HG02798 (cell line): Measurements from ENCODE around the gene GFI1B.
"Not testable (repeated sequence)": the region's sequence is repeated elsewhere in the genome, so short reads cannot be mapped to it uniquely, and the experiment has no call there.

Source experiments
- ATAC-seq: cut with Tn5 transposase; IDR thresholded peaks from one replicate; pipeline ENCODE4 v1.9.1; 2021; ENCODE audit warnings: mild to moderate bottlenecking; ENCODE audit not compliant: unreplicated experiment, poor library complexity

GFI1B gene

DNA sequence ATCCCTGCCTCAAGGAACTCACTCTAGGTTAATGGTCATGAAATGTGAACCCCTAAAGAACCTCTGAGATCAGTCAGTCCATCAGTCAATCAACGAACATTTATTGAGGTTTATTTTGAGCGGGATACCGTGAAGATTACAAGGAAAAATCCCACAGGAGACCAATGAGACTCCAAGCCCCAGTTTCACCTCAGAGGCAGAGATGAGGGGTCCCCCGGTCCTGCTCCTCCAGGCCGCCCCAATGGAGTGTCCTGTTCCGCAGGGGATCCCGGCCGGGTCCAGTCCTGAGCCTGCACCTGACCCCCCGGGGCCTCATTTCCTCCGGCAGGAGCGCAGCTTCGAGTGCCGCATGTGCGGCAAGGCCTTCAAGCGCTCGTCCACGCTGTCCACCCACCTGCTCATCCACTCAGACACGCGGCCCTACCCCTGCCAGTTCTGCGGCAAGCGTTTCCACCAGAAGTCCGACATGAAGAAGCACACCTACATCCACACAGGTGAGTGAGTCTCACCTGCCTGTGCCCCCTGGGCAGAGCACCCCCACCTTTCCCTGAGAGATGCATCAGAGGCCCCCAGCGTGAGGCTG lies 11.0 kb downstream of the GFI1B start:
- ATAC-seq = no peak

DNA sequence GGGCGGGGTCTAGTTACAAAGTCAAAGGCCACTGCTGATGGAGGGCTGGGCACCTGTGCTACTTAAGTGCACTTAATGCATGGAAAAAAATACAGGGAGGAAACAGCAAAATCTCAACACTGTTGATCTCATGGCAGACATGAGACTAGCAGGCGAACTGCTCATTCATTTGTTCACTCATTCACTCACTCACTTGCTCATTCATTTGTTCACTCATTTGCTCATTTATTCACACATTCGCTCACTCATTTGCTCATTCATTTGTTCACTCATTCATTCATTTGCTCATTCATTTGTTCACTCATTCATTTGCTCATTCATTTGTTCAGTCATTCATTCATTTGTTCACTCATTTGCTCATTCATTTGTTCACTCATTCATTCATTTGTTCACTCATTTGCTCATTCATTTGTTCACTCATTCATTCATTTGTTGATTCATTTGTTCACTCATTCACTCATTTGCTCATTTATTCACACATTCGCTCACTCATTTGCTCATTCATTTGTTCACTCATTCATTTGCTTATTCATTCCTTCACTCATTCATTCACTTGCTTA lies 11.6 kb downstream of the GFI1B start:
- ATAC-seq = not testable (repeated sequence)

DNA sequence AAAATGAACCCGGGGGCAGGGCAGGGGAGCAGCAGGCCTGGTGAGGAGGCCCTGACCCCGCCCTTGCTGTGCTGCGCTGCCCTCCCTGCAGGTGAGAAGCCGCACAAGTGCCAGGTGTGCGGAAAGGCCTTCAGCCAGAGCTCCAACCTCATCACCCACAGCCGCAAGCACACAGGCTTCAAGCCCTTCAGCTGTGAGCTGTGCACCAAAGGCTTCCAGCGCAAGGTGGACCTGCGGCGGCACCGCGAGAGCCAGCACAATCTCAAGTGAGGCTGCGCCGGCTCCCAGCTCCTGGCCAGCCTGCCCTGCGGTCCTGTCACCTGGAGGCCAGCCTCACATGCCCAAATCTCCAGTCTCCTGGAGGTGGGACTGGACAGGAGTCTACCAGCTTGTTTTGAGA lies 12.3 kb downstream of the GFI1B start:
- no peak for ATAC-seq

DNA sequence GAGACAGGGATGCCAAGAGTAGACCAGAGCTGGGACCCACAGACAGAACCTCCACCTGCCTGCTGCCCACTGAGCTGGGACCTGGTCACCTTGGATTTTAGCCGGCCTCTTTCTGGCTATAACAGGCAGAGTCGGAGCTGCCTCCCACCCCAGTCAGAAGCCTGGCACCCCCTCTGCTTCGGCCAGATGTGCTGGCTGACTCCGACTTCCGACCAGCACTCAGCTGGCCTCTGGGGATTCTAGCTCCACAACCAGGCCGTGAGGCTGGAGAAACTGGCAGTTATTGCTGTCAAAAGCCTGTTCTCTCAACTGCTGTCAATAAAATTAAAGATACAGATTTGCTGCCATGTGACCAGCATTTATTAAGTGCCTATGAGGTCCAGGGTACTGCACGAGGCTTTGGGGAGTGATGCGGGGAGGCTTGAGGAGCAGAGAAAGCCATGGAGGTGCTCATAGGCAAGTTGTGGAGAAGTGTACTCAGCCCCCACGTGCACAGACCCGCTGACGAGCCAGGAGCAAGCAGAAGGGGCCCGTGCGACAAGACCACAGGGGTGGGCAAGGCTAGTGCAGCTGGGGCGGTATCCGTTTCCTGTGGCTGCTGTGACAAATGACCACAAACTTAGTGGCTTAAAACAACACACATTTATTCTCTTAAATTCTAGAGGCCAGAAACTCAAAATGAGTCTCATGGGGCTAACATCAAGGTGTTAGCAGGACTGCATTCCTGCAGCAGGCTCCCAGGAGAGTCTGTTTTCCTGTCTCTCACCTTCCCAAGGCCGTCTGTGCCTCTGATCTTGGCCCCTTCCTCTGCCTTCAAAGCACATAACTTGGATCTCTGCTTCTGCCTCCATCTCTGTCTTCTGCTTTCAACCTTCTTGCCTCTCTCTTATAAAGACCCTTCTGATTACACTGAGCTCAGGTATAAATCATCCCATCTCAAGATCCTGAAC lies 13.1 kb downstream of the GFI1B start:
- no peak for ATAC-seq

DNA sequence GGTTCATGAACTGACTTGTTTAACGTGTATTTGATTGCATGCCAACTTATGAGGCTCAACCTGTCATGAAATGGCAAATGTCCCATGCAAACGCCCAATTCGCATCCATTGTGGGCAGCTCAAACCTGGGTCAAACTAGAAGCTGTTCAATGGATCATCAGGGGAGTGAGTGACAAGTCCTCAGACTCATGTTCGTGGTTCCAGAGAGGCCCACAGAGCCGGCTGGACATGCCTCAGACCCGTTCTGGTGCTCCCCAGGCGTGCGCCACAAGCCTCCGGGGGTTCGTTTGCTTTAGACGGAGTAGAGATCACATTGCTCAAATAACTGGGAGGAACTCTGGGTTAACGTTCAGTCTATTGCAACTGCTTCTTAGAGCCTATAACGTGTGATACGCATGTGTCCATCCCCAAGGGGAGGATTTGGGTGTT lies 15.0 kb downstream of the GFI1B start:
- no peak for ATAC-seq

DNA sequence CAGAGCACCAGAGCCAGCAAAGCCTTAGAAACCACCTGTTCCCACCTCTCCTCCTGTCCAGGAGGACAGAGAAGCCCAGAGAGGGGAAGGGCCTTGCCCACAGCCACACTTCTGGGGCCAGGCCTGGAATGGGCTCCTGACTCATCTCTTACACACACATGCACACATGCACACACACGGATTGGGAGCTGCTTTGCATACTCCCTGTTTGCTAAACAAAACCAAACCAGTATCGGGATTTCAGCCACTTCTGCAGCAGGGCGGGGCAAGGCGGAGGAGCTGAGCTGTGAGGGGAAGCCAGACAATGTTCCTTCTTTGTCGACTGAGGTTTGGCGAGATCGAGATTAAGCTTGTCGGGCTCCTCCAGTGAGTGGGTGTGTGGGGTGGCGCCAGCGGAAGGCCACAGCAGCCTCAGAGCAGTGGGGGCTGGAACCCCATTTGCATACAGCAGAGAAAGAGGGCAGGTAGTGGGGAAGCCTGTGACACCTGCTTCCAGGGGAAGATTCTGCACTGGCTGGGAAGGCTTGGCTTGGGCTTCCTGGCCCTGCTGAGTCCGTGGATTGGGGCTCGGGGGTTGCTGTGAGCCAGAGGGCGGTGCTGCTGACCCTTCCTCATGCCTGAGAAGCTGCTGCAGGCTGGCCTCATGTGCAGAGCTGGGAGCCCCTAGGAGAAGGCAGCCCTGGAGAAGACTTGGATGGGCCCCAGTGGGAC lies 16.1 kb downstream of the GFI1B start:
- ATAC-seq = peak; percentile 49

DNA sequence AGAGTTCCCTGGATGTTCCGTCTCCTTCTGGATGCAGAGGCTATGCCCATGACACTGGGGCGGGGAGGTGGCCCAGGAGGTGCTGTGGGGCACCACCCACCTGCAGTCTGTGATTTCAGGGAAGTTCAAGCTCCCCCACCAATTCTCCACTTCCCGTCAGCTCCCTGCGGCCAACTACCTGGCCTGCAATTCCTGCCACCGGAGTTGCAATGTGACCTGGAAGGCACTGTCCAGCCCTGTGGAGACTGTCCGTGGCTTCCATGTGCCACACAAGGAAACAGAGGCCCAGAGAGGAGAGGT lies 16.6 kb downstream of the GFI1B start:
- no peak for ATAC-seq

DNA sequence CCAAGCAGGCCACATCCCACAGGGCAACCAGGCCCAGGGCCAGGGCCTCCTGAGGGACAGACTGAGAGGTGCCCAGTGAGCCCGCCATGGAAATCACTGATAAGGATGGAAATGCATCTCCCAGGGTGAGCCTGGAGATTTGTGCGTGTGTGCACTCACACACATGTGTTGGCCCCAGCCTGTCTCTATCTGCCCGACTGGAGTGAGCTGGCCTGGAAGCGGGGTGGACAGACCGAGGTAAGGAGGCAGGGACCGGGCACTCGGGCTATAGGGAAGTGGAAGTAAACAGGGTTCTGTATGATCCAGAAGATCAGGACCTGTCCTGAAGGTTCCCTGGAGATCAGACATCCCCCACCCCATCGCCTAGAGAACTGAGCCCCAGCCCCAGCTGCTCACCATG lies 17.4 kb downstream of the GFI1B start:
- ATAC-seq = no peak

DNA sequence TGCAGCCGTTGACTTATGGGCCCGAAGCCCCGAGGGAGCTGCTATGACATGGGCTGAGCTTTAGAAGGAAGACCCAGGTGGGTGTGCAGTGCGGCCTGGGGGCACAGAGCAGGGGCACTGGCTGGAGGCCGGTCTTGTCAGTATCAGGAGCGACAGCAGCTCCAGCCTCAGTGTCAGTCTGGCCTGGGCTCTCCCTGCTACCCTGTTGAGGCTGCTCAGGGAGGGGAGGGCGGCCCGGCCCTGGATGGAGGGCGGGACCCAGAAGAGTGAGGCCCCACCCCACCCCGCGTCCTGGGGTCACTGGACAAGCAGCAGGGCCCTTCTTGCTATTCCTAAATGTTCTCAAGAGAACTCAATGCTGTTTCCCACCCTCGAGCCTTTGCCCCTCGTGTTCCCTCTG lies 18.0 kb downstream of the GFI1B start:
- no peak for ATAC-seq

DNA sequence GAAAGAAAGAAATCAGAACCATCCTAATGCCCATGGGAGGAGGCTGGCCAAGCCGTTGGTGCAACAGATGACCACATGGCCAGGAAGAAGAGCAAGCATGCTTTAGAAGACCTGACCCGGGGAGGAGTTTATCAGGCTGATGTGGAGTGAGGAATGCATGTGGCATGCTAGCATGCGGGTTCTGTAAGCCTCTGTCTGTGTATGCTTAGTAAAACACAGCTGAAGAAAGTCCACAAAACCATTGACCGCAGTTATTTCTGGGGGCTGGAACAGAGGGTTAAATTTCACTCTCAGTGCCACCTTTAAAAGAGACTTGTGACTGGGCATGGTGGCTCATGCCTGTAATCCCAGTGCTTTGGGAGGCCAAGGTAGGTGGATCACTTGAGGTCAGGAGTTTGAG lies 19.1 kb downstream of the GFI1B start:
- no peak for ATAC-seq

DNA sequence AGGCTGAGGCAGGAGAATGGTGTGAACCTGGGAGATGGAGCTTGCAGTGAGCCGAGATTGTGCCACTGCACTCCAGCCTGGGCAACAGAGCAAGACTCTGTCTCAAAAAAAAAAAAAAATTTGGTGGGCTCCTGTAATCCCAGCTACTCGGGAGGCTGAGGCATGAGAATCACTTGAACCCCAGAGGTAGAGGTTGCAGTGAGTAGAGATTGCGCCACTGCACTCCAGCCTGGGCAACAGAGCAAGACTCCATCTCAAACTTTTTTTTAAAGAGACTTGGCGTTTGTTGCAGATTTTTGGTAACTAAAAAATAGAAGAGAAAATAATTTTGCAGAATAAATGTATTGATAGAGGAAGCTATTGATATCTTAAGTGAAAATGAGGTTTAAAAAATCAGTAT lies 19.7 kb downstream of the GFI1B start:
- ATAC-seq = not testable (repeated sequence)

DNA sequence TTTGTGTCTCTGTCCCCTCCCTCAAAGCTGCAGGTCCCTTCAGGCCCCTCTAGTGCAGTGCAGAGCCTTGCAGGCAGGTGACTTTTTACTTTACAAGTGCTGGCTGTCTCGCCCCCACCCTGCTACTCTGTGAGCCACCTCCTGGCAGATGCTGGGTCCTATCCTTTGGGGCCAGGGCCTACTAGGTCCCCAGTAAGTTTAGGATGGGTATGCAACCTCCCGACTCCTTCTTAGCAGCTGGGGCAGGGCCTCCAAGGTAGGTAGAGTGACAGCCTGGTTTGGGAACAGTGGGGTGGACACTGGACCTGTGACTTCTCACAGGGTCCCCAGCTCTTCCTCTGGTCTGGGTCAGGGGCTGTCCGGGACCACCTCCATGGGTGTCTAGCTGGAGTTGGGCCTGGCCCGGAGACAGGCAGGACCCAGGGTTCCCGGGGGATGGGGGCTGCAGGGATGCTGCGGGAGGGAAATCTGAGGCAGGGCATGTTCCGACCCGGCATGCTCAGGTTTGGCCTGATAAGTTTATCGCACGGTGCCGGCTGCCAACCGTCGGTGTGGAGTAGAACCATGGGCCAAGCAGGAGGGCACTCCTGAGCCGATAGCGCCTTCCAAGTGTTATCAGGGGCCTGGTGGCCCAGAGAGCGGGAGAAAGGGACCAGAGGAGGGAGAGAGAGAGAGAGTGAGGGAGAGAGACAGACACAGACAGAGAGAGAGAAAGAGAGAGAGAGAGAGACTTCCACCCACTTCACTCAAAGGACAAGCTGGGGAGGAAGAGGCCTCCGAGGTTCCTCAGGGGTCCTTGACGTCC lies 20.5 kb downstream of the GFI1B start:
- ATAC-seq = no peak

DNA sequence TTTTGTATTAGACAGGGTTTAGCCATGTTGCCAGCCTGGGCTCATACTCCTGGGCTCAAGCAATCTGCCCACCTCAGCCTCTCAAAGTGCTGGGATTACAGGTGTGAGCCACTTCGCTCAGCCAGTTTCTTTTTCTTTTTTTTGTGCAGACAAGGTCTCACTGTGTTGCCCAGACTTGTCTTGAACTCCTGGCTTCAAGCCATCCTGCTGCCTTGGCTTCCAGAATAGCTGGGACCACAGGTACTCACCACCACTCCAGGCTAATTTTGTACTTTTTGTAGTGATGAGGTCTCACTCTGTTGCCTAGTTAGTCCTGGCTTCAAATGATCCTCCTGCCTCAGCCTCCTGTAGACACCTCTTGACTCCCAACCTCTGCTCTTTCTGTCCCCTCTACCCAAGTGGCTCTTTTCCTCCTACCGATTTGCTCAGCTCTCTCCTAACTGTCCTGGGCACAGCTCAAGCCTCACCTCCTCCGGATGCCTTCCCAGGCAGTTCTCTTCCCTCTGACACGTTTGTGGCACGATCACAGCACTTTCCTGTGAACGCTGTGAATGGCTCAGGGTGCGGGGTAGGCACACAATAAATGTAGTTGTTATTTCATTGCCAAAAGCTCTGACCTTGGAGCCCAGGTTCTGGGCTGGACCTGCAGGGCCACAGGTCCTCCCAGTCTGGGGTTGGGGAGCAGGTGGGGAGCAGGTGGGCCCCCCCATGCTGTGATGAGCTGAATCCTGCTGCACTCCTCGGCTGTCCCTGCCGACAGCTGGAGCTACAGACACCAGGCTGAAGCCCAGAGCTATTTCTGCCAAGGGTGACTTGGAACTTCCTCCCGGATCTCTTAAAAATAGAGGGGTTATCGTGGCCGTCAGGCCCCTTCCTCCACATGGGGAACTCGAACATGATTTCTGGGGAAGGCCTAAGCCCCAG lies 23.9 kb downstream of the GFI1B start:
- ATAC-seq = no peak

DNA sequence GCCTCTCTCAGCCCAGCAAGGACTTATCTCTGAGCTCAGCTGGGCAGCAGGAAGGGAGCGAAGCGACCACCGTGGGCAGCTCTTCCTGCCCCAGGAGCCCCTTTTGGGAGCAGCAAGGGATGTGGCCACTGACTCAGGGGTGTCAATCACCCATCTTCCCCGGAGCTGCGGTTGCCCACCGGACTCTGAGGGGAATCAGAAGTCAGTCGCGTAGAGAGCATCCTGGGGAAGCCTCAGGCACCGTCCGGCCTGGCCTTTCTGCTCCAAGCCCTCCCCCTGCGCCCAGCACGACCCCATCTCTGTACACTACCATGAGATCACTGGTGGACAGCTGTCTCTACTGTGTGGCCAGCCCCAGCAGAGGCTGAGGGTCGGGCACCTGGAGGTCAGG lies 24.6 kb downstream of the GFI1B start:
- no peak for ATAC-seq

DNA sequence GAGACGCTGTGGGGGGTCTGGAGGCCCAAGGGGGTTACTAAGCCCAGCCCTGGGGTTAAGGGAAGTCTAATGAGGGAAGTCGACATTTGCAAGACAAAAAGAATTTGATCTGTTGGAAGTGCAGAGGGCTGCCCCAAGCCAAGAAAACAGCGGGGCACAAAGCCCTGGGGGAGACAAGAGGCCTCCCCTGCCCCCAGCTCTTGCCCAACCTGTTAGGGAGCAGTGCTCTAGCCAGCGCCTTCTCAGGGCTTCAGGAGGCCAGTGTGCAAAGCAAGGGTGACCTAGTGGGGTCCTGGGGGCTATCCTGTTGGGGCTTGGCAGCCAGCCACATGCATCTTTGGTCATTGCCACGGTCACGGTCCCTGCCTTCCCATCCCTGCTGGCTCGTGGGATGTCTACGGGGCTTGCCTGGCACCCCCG lies 25.2 kb downstream of the GFI1B start:
- no peak for ATAC-seq

DNA sequence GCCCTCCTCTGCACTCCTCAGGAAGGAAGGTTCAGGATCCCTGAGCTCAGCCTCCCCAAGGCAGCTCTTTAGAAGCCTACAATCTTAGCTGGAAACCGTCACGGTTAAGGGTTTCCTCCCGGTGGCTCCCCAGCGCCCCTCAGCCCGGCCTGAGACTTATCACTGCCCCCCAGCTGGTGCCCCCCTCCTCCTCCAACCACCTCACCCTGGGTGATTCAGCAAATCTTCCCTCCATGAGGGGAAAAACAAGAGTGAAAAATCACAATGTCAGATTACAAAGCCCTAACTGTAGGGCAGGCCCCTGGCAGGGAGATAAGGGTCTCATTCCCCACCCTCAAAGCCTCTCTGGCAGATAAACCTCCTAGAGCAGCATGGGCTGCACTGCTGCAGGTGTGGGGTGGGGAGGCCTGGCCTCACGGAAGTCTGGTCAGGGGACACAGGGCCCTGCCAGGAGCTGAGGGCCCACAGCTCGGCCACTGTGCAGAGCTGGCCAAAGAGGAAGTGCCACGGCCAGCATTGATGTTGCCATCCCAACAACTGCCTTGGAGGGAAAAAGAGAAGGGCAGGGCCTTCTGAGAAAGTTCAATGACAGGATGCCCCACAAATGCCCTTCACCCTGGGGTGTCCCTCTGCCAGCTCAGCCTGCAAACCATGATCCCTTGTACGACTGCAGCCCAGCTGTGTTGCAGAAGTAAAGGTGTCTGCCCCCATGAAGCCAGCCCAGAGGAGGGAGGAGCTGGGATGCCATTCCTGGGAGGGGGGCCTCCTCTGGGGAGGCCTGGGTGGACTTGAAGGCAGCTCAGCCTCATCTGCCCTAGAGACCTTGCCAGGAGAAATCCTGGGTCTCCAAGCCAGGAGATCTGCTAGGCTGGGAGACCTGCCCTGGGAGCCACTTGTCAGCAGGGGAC lies 25.9 kb downstream of the GFI1B start:
- ATAC-seq = no peak

DNA sequence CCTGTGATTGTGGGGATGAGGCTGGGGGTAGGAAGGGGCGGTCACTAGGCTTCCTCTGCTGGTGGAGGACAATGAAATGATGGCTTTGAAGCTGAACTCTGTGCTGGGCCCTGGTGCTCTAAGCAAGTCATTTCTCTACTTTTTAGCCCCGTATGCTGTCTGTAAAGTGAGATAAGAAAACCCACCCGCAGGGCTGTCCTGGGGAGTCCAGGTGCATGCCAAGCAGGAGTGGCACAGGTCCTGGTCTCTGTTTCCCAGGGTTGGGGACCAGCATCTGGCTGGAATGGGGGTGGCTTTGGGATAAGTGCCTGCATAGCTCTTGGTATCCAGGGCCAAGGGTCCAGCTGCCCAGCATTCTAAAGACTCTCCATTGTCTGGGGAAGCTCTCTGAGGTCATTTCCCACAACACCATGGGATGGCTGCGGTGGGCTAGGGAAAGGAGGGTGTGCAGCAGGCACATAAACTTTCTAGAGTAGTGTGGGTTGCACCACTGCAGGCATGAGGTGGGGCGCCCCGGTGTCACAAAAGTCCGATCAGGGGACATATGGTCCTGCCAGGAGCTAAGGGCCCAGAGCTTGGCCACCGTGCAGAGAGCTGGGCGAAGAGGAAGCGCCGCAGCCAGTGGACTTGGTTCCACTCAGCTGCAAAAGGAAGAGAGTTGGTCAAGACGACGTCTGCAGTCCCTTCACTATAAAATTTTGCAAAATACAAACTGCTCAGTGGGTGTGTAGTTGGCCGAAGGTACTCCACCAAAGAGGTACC lies 26.7 kb downstream of the GFI1B start:
- no peak for ATAC-seq

DNA sequence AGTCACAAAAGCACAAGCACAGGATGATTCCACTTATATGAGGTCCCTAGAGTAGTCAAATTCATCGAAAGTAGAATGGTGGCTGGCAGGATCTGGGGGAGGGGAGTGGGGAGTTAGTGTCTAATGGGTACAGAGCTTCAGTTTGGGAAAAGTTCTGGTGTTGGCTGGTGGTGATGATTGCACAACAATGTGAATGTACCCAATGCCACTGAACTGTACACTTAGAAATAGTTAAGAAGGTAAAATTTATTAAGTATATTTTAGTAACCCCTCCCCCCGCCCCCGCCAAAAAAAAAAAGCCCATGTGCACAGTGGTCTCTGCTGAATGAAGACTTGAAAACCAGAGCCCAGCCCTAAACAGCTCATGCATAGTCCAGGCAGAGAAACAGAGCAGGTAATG lies 27.5 kb downstream of the GFI1B start:
- no peak for ATAC-seq
